ENCODE measurements around the gene KCP.
"Not testable (repeated sequence)": the region's sequence is repeated elsewhere in the genome, so short reads cannot be mapped to it uniquely, and the experiment has no call there.

The KCP gene

GRCh38 chr7:128919881-128920799 is 9.6 kb upstream of the KCP start:
- no peak for DNase-seq

DNA sequence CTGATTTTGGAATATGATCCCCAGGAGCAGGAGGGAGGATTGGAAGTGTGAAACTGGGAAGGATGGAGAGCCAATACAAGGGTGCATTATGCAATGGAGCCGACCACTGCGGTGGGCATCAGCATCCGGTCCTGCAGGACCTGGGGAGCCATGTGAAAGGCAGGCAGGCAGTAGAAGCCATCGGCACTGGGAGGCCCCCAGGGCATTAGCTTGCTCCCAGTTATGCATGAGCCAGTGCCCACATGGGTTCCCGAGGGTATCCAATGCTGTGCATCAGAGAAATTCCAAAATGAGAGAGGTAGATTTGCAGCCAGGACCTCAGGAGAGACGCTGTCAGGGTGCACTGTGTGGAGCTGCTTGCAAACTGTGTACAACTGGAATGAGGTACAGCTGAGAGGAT is 8.7 kb upstream of the KCP start:
- DNase-seq: no peak

DNA sequence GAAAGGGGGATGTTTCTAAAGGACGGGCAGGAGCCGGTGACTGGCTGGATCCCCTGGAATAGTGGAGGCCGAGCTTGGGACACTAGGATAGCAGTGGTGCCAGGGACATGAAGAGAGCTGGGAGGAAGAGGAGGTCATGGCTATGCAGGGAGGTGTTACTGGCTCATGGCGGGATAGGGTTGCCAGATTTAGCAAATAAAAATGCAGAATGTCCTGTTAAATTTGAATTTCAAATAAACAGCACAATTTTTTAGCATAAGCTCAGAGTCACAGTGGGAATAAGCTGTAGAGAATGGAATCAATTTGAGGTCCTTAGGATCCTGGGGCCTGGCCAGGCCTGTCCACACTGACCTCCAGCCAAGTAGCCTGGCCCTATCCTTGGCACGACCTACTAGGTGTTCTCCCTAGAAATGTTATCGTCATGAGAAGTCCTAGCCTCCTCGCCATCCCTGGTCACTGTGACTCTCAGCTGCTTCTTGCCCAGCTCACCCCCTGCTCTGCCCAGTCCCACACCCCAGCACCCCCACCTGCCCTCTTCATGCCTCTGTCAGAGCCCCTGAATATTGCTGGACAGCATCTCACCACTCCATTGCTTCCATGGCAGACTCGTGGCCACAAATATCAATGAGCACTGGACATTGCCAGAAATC is 7.6 kb upstream of the KCP start:
- no peak for DNase-seq

- no peak for DNase-seq
Observed at GRCh38 chr7:128917122-128917521, 6.6 kb upstream of the KCP start.

DNA sequence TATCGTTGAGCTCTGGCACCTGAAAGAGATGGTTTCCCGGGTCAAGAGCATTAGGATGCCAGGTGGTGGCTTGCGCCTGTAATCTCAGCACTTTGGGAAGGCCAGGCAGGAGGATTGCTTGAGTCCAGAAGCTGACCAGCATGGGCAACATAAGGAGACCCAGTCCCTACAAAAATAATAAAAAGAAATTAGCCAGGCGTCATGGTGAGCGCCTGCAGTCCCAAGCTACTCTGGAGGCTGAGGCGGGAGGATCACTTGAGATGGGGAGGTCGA is 6.1 kb upstream of the KCP start:
- no peak for DNase-seq

DNA sequence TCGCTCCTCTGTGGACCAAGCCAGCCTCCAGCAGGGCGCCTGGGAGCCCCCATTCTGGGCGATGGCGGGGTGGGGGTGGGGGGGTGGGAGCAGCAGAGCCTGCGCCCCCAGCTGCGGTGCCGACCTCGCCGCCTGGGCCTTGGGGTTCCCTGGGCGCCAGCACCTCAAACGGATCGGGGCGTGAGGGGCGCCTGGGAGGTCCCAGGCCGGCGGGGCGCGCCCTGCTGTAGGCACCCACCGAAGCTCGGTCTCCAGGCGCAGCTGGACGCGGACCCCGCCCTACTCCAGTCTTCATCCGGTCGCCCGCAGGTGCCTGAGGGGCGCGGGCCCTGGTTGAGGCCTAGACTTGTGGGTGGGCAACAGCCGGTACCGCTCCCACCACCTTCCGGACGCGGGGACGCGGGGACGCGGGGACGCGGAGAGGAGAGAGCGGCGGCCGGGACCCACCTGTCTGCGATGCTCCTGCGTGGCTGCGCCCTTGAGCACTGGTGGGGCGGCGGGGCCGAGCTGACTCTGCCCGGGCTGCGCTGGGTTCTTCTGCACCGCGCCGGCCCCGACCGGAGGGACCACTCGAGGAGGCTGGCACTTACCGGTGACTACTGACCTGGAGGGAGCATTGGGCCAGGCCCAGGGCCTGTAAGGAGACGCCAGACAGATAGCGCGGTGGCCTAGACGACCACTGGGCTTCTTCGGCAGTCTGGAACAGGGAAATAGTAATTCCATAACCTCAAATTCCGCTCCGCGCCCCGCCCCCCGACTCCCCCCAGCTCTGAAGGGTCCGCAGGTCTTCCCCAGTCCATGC is 5.5 kb upstream of the KCP start:
- DNase-seq: no peak

DNA sequence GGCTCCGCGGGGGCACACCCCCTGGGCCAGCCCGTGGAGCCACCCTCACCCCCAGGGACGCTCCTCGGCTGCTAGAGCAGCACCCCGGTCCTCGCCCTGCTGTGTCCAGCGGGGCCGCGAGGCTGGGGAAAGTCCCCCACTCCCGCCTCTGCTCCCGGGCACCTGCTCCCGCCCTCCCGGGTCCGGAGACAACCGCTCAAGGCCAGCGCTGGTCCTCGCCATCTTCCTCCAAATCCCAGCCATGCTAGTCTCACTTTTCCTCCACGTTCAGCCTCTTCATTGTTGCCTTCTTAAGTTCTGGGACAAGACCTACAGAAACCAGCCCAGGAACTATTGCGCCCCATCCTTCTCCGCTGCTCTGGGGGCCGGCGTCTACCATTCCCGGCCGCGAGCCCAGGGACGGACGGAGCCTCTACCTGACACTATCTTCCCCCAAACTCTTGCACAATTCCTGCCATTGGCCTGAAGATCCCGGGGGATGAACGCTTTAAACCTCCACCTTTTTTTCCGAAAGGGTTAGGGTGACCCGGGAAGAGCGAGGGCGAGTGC is 4.8 kb upstream of the KCP start:
- no peak for DNase-seq

GRCh38 chr7:128914566-128915151 is 4.2 kb upstream of the KCP start:
- no peak for DNase-seq

GRCh38 chr7:128913870-128914565 is 3.5 kb upstream of the KCP start:
- no peak for DNase-seq

DNA sequence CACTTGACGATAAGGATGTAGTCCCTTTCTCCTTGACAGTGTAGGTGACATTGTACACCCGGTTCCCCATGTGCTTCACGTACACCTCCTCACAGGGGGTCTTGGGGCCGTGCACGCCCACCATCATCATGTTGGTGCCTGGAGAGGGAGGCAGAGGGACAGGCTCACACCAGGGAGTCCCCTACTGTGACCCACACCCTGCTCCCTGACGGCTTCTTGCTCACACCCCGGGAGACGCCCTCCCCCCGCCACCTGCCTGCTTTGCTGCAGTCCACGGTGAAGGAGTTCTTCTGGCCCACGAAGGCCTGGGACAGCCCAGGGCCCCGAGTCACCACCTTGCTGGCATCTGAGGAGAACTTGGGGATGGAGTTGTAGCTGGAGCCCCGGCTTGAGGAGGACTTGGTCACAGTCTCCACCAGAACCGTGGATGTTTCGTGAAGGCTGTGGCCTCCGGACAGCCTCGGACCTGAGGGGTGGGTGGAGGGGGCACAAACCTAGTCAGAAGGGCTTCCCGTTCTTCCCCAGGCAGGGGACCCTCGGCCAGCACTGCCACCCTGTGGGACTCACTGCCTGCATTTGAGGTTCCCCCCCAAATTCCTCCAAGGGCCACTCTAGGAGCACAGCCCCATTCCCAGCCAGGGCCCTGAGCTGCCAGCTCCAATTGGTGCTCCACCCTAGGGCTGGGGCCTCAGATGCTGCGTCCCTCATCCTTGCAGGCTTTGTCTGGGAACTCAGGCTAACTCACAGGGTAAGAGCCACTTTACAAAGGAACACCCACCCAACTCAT is 2.4 kb upstream of the KCP start:
- DNase-seq: not testable (repeated sequence)

- no peak for DNase-seq
Observed at GRCh38 chr7:128912281-128912680, 1.8 kb upstream of the KCP start.

DNA sequence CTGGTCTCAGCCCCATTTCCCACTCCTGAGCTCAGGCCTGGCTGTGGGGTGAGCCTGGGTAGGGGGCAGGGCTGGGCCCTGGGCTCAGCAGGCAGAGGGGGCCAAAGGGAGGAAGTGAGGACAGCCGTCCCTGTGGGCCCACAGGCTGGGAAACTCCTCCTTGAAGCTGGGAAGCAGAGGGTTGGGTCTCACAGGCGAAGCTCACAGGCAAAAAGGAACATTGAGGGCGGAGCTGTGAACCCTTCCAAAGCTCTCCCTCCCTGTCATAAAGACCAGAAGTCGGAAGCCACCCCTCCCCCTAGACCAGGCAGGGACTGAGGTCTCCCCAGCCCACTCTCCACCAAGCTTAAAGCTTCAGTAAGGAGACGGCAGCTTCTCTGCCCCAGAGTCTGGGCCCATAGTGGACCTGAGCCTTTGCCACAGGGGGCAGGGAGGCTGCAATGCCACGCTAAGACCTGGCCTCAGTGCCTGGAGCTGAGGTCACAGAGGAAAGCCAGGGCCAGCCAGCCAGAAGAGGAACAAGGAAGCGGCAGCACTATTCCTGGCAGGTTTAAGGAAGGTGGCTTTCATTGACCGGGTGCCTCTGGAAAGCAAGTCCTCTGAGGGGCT is 1.0 kb upstream of the KCP start:
- DNase-seq: no peak

GRCh38 chr7:128909625-128910568 is 612 bp downstream of the KCP start:
- no peak for DNase-seq

DNA sequence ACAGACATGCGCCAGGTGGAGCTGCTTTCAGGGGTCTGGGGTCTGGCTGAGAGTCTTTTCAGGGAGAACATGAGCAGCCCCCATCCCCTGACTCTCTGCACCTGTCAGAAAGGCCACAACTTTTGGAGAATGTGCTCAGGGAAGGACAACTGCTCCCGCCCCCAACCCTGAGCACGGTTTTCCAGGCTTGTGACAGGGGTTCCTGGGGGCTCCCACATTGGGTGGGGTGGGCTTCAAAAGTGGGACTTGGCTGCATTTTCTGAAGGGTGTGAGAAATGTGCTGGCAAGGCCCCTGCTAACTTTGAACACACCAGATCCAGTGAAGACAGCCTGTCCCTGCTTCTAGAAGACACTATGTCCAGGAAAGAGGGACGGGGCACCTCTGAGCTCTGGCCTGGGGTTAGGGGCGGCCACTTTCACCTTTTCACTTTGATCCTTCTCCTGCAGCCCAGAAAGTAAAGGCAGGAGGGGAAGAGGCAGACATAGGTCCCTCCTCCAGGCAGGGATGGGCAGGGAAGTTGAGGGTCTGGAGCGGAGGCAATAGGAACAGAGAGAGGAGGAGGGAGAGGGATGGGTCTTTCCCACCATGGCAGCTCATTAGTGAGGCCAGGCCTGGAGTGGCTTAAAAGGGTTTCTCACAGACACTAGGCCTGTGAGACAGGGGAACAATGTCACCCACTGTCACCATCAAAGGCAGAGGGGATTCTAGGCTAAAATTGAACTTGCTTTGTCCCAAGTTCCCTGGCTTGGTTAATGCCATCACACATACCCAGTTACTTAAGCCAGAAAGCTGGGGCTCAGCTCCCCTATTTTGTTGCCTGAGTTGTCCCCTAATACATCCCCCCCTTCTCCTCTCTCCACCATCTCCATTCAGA is 1.5 kb downstream of the KCP start:
- no peak for DNase-seq

GRCh38 chr7:128906766-128907559 is 3.5 kb downstream of the KCP start:
- DNase-seq: no peak

DNA sequence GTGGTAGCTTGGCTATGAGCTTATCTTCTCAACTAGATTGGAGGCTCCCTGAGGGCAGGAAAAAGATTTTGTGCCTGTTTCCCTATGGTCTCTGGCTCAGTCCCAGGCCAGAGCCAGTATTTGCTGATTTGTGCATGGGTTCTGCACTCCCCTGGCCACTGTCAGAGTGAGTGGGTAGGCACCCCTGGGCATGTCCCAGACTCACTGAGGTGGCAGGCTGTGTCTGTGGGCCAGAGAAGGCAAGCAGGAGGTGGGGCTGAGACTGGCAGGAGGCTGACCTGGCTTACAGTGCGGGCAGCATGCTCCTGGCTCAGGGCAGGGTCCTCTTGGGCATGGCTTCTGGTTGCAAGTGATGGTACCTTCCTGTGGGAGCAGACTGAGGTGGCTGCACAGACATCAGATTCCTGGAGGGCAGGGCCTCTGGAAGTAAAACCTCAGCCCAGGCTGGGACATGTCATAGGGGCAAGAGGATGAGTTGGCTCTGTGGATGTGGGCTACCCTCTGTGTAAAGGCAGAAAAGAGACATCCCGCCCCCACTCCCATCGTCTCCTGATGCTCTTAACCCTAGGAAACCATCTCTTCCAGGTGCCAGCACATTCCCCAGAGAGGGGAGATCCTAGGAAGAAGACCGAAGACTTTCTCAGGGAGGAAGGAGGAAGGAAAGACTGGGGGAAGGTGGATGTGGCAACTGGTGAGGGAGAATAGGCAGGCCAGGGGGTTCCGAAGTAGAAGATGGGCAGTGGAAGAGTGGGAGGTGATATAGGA is 4.3 kb downstream of the KCP start:
- no peak for DNase-seq

All from NCI-H1048 (cell line).